MM.1S (cell line): ENCODE results near the gene SIX3.

ENCODE experiments used
- DNase-seq: peaks from one replicate; pipeline ENCODE4 v3.0.0-alpha.2; 2015
- H2AFZ ChIP-seq: fragments of 300-600 bp; sonication (generic); 2 replicates; pipeline ENCODE4 v1.6.0; 2016; ENCODE audit warnings: antibody characterized with exemption, low read length
- H3F3A ChIP-seq: fragments of 300-600 bp; sonication (generic); 2 replicates; pipeline ENCODE4 v1.6.1; 2016; ENCODE audit warnings: mild to moderate bottlenecking, antibody characterized with exemption, low read length, moderate library complexity, mixed read lengths; ENCODE audit not compliant: insufficient read depth
- H3K27ac ChIP-seq: fragments of 300-600 bp; sonication (generic); 2 replicates; pipeline ENCODE4 v1.5.1; 2016; ENCODE audit warnings: mild to moderate bottlenecking, low read length
- H3K27me3 ChIP-seq: fragments of 300-600 bp; sonication (generic); replicated peaks from 2 replicates; pipeline ENCODE4 v1.6.0; 2016; ENCODE audit warnings: low read length; ENCODE audit not compliant: insufficient read depth
- H3K36me3 ChIP-seq: fragments of 300-600 bp; sonication (generic); replicated peaks from 2 replicates; pipeline ENCODE4 v1.6.1; 2016; ENCODE audit warnings: mild to moderate bottlenecking, low read length, mixed read lengths; ENCODE audit not compliant: insufficient read depth
- H3K4me1 ChIP-seq: fragments of 300-600 bp; sonication (generic); 2 replicates; pipeline ENCODE4 v1.6.1; 2016; ENCODE audit warnings: low read length, mixed read lengths
- H3K4me2 ChIP-seq: fragments of 300-600 bp; sonication (generic); 2 replicates; pipeline ENCODE4 v1.6.0; 2016; ENCODE audit warnings: low read depth, low read length
- H3K4me3 ChIP-seq: fragments of 300-600 bp; sonication (generic); 2 replicates; pipeline ENCODE4 v1.5.1; 2016; ENCODE audit warnings: low read length, mixed read lengths
- H3K79me2 ChIP-seq: fragments of 300-600 bp; sonication (generic); 2 replicates; pipeline ENCODE4 v1.6.1; 2016; ENCODE audit warnings: mixed run types, low read length, mixed read lengths
- H3K9ac ChIP-seq: fragments of 300-600 bp; sonication (generic); 2 replicates; pipeline ENCODE4 v1.6.1; 2016; ENCODE audit warnings: low read length, mixed read lengths
- H3K9me2 ChIP-seq: fragments of 300-600 bp; sonication (generic); replicated peaks from 2 replicates; pipeline ENCODE4 v1.6.1; 2016; ENCODE audit warnings: mild to moderate bottlenecking, low read length, mixed read lengths; ENCODE audit not compliant: insufficient read depth
- H3K9me3 ChIP-seq: fragments of 300-600 bp; sonication (generic); replicated peaks from 2 replicates; pipeline ENCODE4 v1.6.1; 2016; ENCODE audit warnings: mild to moderate bottlenecking, low read length, mixed read lengths; ENCODE audit not compliant: insufficient read depth
- H4K20me1 ChIP-seq: fragments of 300-600 bp; sonication (generic); 2 replicates; pipeline ENCODE4 v1.6.1; 2016; ENCODE audit warnings: mild to moderate bottlenecking, low read length, moderate library complexity, mixed read lengths; ENCODE audit not compliant: insufficient read depth
- EZH2 ChIP-seq: fragments of 300-600 bp; sonication (generic); optimal IDR thresholded peaks from 2 replicates; pipeline ENCODE3; 2017; ENCODE audit warnings: low read depth, mild to moderate bottlenecking, antibody characterized with exemption, low read length, mixed read lengths
- EZH2phosphoT487 ChIP-seq: fragments of 300-600 bp; sonication (generic); IDR thresholded peaks from 2 replicates; pipeline ENCODE4 v1.6.1; 2018; ENCODE audit warnings: antibody characterized with exemption, low read length
- TF ChIP-seq, protein P1 (sequence below): fragments of 300-600 bp; sonication (generic); IDR thresholded peaks from 2 replicates; pipeline ENCODE4 v1.5.1; 2016; ENCODE audit warnings: antibody characterized with exemption, low read length, mixed read lengths

Gene SIX3

DNA sequence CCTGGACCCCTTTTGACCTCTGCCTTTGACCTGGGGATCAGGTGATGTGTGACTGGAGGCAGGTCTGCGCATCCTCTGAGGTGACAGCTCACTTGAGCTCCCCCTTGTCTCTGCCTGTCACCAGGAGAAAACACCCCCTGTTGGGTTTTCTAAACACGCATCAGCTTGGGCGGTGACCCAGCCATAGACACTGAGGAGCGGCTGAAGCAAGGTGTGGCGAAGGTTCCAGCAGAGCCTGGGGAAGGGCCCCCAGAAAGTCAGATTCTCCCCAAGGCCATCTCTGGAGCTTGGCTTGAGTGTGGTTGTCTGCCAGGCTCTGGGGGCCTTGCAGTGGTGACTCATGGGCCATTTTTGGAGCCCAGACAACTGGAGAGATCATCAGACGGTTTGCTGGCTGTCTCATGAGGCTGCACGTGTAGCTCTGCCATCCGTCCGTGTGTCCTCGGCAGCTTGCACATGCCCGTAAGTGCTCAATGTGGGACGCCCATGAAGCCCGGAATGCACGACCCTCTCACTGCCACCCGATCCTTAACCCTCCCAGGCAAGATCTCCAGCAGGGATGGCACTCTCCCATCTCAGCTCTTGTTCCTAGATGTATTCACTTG lies 29.4 kb downstream of the SIX3 start:
- Histone ChIP-seq H3K36me3 (no peaks in the 10 kb centered on the region), H4K20me1 (no peaks in the 10 kb centered on the region), H3K79me2 (no peaks in the 10 kb centered on the region), H3K4me1 (no peaks in the 10 kb centered on the region), H3K27ac (no peak overlapping the region), H3F3A (no peaks in the 10 kb centered on the region), H3K4me2 (no peak overlapping the region), H3K27me3 (no peaks in the 10 kb centered on the region), H3K9me3 (no peaks in the 10 kb centered on the region), H3K9ac (no peak overlapping the region), H3K4me3 (no peak overlapping the region), H3K9me2 (no peaks in the 10 kb centered on the region), H2AFZ (no peak overlapping the region)
- no peak for DNase-seq
- no peak for TF ChIP-seq EZH2
- TF ChIP-seq EZH2phosphoT487: no peak
- TF ChIP-seq, protein P1, sequence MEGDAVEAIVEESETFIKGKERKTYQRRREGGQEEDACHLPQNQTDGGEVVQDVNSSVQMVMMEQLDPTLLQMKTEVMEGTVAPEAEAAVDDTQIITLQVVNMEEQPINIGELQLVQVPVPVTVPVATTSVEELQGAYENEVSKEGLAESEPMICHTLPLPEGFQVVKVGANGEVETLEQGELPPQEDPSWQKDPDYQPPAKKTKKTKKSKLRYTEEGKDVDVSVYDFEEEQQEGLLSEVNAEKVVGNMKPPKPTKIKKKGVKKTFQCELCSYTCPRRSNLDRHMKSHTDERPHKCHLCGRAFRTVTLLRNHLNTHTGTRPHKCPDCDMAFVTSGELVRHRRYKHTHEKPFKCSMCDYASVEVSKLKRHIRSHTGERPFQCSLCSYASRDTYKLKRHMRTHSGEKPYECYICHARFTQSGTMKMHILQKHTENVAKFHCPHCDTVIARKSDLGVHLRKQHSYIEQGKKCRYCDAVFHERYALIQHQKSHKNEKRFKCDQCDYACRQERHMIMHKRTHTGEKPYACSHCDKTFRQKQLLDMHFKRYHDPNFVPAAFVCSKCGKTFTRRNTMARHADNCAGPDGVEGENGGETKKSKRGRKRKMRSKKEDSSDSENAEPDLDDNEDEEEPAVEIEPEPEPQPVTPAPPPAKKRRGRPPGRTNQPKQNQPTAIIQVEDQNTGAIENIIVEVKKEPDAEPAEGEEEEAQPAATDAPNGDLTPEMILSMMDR: no peak

DNA sequence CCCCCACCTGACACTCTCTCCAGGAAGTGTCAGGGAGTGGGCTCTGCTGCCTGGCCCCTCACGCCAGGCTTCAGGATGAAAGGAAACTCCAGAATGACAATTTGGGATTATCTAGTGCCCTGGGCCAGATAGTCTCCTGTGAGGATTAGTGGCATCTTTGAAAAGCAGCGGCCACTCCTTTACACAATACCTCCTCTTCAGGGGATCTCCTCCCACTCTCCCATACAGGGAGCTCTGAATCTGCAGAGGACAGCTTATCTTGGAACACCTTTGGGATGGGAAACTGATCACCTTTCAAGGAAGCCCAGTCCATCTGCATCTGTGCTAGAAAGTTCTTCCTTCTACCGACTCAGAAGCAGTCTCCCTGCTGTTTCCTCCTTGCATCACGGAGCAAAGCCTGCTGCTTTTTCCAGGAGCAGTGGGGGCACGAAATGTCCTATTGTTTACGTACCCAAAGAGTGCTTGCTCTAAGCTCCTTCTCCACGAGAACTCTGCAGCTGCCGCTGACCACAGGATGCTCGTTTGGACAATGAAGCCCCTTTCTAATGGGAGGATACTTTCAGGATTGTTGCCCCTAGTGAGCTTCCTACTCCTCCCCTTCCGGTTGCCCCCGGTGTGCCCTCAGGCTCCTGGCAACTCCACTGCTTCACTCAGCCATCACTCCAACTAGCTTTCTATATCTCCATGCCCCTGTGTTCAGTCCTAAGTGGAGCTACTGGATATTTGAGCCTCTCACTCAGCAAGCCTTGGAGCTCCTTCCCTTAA lies 31.5 kb downstream of the SIX3 start:
- Histone ChIP-seq H4K20me1 (no peaks in the 10 kb centered on the region), H3K9me3 (no peaks in the 10 kb centered on the region), H3F3A (no peaks in the 10 kb centered on the region), H3K36me3 (no peaks in the 10 kb centered on the region), H3K9me2 (no peaks in the 10 kb centered on the region), H3K4me2 (peak overlapping the region; percentile 14; the same call in 1 of the 2 replicates), H3K27me3 (no peaks in the 10 kb centered on the region), H3K79me2 (no peaks in the 10 kb centered on the region), H3K4me3 (no peak overlapping the region), H3K9ac (no peak overlapping the region), H3K27ac (no peak overlapping the region), H3K4me1 (no peaks in the 10 kb centered on the region), H2AFZ (peak overlapping the region; percentile 58)
- DNase-seq: no peak
- TF ChIP-seq, protein P1: no peak
- no peak for TF ChIP-seq EZH2
- no peak for TF ChIP-seq EZH2phosphoT487

DNA sequence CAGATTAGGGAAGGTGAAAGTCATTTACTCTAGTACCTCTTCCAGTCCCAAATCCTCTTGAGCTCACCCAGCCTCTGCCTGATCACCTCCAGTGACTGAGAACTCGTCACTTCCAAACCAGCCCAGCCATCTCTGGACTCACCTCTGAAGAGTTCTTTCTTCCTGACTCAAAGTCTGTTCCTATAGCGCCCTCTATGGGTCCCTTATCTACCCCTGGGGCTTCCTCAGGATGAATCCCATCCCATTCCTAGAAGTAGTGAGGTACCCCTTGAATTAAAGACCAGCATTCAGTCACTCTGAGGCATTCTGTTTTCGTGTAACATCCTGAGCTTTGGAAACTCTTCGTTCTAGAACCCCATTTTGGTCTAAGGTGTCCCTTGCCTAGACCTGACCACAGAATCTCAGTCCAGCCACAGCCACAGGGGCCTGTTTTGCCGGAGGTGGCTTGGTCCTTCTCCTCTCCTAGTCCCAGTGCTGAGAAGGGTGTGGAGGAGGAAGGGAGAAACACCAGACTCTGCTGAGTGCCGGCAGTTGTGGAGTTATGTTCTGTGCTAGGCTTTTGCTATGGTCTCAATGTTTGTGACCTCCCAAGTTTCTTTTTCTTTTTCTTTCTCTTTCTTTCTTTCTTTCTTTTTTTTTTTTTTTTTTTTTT lies 32.7 kb downstream of the SIX3 start:
- Histone ChIP-seq H2AFZ (no peak overlapping the region), H3K27me3 (no peaks in the 10 kb centered on the region), H3K79me2 (no peaks in the 10 kb centered on the region), H3K27ac (no peak overlapping the region), H4K20me1 (no peaks in the 10 kb centered on the region), H3K4me3 (no peak overlapping the region), H3F3A (no peaks in the 10 kb centered on the region), H3K9me2 (no peaks in the 10 kb centered on the region), H3K4me2 (no peak overlapping the region), H3K4me1 (no peaks in the 10 kb centered on the region), H3K9me3 (no peaks in the 10 kb centered on the region), H3K36me3 (no peaks in the 10 kb centered on the region), H3K9ac (no peak overlapping the region)
- no peak for TF ChIP-seq EZH2phosphoT487
- TF ChIP-seq, protein P1: peak; percentile 50
- peak; percentile 37 for DNase-seq
